HL-60 (cell line): ENCODE measurements around the gene ZNF594.
"Not testable (repeated sequence)": the region's sequence is repeated elsewhere in the genome, so short reads cannot be mapped to it uniquely, and the experiment has no call there.

Experiments
- DNase-seq, 2 experiments: peaks; one replicate each; pipeline ENCODE4 v3.0.0-alpha.2; 2010 to 2020; ENCODE audit warnings: low read depth in 1 of 2, low spot score in 1 of 2
- H3K27ac ChIP-seq: fragments of 250-450 bp; sonication (Bioruptor Pico); replicated peaks from 2 replicates; pipeline ENCODE4 v1.5.1; 2020; ENCODE audit warnings: mild to moderate bottlenecking, moderate library complexity
- H3K27me3 ChIP-seq: fragments of 250-450 bp; sonication (Bioruptor Pico); 2 replicates; pipeline ENCODE4 v1.5.1; 2021; ENCODE audit warnings: mild to moderate bottlenecking, moderate library complexity; ENCODE audit not compliant: insufficient read depth, poor library complexity, severe bottlenecking
- H3K4me3 ChIP-seq: replicated peaks from 2 replicates; pipeline ENCODE4 v1.5.1; 2011; ENCODE audit warnings: mild to moderate bottlenecking, control low read depth, low read length; ENCODE audit not compliant: insufficient read depth
- CTCF ChIP-seq: IDR thresholded peaks from one replicate; pipeline ENCODE4 v1.5.1; 2011; ENCODE audit warnings: low read length, control low read depth, inconsistent platforms; ENCODE audit not compliant: insufficient read depth
- GABPA ChIP-seq: IDR thresholded peaks from 2 replicates; pipeline ENCODE4 v1.6.1; 2012; ENCODE audit warnings: low read depth
- POLR2AphosphoS5 ChIP-seq: IDR thresholded peaks from 2 replicates; pipeline ENCODE4 v1.6.1; 2012; ENCODE audit warnings: low read depth
- REST ChIP-seq: IDR thresholded peaks from 2 replicates; pipeline ENCODE4 v1.6.1; 2012; ENCODE audit warnings: low read depth; ENCODE audit not compliant: insufficient replicate concordance
- SPI1 ChIP-seq: IDR thresholded peaks from 2 replicates; pipeline ENCODE4 v1.6.1; 2012; ENCODE audit warnings: low read depth, mild to moderate bottlenecking, borderline replicate concordance

The ZNF594 gene

GRCh38 chr17:5134571-5134970 is 57.1 kb downstream of the ZNF594 start:
- not testable (repeated sequence) for H3K27ac ChIP-seq, H3K4me3 ChIP-seq, H3K27me3 ChIP-seq, DNase-seq

DNA sequence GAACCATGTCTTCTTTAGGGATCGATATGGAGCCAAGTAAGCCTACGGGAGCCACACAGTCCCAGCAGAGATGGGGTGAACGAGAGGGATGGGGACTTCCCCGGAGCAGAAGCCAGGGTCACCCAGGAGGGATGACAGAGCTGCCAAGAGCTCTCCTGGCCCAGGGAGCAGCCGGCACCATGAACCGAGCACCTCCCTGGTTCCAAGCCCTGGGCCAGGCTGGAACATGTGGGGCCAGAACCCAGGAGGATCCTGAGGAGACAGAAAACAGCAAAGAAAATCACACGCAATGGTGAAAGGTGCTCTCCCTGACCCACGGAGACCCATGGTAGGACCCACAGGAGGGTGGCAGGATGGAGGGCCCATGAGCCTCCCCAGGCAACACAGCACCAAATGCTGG is 57.7 kb downstream of the ZNF594 start:
- not testable (repeated sequence) for DNase-seq, H3K4me3 ChIP-seq, H3K27ac ChIP-seq, H3K27me3 ChIP-seq

DNA sequence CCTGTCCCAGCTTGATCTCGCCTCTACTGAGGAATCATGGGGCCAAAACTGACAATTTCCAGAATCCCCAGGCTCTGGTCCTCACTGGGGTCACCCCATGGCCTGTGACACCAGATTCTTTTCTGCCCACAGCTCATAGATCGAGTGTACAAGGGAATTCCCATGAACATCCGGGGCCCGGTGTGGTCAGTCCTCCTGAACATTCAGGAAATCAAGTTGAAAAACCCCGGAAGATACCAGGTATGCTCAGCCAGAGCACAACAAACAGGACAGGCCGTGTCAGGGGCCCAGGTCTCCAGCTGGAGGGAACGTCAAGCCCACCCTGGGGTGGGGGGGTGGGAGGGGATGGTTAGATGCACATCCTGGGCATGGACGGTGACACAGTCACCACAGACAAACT is 58.4 kb downstream of the ZNF594 start:
- no peaks in the 10 kb centered on the region for H3K27me3 ChIP-seq
- H3K27ac ChIP-seq, result no peak overlapping the region
- H3K4me3 ChIP-seq, result no peak overlapping the region
- DNase-seq, result no peak
- no peak for TF ChIP-seq REST
- no peak for TF ChIP-seq POLR2AphosphoS5
- no peak for TF ChIP-seq GABPA
- TF ChIP-seq SPI1, result no peak
- TF ChIP-seq CTCF, result no peak

DNA sequence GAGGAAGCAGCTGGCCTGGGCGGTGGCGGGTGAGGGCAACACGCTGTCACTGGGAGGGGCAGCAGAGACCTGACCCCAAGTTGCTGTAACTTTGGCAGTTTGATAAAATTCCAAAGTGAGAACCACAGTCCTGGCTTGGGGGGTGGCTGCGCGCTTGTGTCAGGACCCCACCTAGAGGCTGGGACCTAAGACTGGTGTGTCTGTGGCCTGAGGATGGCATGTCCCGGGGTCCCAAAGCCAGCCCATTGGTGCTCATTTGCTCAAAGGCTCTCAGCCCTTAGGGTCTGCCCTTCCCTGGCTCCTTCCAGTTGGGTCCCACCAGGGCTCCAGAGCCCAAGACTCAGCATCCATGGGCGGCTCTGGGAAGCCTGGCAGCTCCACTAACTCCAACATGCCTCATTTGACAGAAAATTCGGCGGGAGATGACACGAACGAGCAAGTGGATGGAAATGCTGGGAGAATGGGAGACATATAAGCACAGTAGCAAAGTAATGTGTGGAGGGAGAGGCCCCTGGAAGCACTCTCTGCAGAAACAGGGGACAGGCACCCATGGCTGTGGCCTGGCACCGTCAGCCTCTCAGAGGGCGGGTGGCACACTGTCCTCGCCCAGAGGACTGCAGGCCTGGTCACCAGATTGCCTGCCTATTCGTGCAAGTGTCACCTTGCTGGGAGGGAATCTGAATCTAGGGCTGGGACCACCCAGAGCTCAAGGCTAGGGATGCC is 59.0 kb downstream of the ZNF594 start:
- DNase-seq, result not testable (repeated sequence)

DNA sequence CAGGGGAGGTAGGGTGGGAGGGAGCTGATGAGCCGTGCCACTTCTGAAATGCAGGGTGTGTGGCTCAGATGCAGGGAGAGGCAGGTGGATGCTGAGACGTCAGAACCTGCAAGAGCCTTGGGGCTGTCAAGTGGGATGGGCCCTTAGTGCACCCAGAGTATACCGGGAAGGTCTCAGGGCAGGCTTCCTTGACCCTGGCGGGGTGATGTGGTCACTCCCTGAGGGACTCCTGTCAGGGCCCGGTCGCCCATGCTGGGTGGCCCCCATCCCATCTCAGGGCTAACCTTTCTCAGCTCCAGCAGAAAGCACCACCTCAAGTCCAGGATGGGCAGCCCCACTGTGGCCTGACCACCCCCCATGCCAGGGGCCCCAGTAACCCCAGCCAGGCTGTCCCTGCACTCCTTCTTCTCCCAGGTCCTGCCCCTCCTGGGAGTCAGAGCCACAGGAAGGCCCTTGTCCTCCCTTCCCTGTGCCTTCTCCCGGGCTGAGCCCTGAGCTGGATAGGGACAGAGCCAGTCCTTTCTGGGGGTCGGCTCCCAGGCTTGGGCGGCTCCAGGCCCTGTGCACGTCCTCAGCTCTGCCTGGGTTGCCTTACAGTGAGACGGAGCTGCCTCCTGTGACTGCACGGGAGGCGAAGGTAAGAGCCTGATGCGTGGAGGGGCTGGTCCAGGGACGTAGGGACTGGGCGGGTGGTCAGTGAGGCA is 59.7 kb downstream of the ZNF594 start:
- H3K4me3 ChIP-seq, H3K27ac ChIP-seq, DNase-seq, H3K27me3 ChIP-seq: not testable (repeated sequence)

More for the DNA sequence above, 59.0 kb downstream of the ZNF594 start:
- not testable (repeated sequence) for H3K4me3 ChIP-seq, H3K27me3 ChIP-seq, H3K27ac ChIP-seq

DNA sequence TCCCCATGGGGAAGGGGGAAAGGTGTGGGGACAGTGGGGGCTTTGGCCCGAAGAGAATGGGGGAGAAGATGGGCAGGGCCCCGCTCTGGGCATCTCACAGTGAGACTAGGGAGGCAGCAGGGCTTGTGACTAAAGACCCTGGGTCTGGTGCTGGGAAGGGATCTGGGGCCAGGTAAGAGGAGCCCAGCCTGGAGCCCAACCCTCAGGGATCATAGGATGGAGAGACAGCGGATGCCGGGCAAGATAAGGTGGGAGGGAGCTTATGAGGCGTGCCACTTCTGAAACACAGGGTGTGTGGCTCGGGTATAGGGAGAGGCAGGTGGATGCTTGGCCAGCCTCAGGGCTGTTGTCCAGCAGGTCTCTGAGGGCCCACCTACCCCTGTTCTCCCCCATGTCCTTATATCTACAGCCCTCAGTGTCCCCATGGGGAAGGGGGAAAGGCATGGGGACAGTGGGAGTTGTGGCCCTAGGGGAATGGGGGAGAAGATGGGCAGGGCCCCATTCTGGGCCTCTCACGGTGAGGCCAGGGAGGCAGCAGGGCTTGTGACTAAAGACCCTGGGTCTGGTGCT is 60.4 kb downstream of the ZNF594 start:
- H3K4me3 ChIP-seq, result no peak overlapping the region
- DNase-seq, result no peak
- no peaks in the 10 kb centered on the region for H3K27me3 ChIP-seq
- TF ChIP-seq REST (no peak), GABPA (no peak)
- no peak overlapping the region for H3K27ac ChIP-seq

DNA sequence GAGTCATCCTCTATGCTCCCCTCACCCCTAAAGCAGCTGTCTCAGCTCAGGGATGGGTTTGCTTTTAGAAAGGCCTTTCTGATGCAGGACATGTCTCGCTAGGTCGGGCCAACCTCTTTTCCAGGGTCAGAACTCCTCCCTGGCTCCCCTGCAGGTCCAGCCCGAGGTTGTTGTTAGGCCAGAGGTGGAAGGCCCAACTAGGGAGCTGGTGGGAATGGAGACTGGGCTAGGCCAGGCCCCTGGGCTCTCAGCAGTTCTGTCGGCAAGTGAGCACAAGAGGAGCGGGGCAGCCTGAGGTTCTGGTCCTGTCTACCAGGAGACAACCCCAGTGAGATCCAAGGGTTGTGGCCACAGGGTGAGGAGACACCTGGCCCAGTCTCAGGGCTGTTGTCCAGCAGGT is 61.0 kb downstream of the ZNF594 start:
- DNase-seq, H3K27me3 ChIP-seq, H3K4me3 ChIP-seq, H3K27ac ChIP-seq: not testable (repeated sequence)

- not testable (repeated sequence) for H3K4me3 ChIP-seq, H3K27me3 ChIP-seq, H3K27ac ChIP-seq, DNase-seq
Measured at GRCh38 chr17:5130261-5130660, 61.4 kb downstream of the ZNF594 start.

DNA sequence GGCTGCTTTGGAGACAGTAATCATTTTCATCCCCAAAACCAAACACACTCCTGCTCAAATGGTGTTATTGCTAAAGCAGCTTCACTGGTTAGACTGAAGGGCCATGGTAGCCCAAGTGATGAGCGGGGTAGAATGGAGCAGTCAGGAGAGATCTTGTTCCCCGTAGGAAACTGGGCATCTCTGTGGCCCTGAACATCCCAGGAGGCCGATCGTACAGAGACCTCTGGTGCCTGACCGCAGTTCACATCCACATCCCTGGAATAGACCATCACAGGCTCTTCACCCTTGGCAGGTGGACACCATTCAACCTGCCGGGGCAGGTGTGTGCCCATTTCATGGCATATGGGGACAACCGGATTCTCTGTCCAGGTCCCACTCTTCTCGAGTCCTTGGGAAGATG is 61.9 kb downstream of the ZNF594 start:
- H3K4me3 ChIP-seq, H3K27ac ChIP-seq, DNase-seq, H3K27me3 ChIP-seq: not testable (repeated sequence)
